Astrocyte (in vitro differentiated cells and primary cell): Measurements from ENCODE around the gene RNF123. TPM values are rescaled to one million over a fixed set of nuclear protein-coding genes. Genes with fewer than 3 reads are reported as not detected.

Source experiments
- DNase-seq: peaks from one replicate; pipeline ENCODE4 v3.0.0-alpha.2; 2010; ENCODE audit warnings: low read depth
- FAIRE-seq: peaks from 2 replicates; lab custom pipeline; 2011; peaks lifted over from hg19 to GRCh38; lab: Jason Lieb, UNC
- H2AFZ ChIP-seq: 2 replicates; pipeline ENCODE4 v1.6.0; 2012; ENCODE audit warnings: low read depth, low read length, inconsistent platforms
- H3K27ac ChIP-seq: 2 replicates; pipeline ENCODE4 v1.5.1; 2011; ENCODE audit warnings: low read depth, low read length, inconsistent platforms
- H3K27me3 ChIP-seq: 2 replicates; pipeline ENCODE4 v1.6.0; 2011; ENCODE audit warnings: low read length, inconsistent platforms; ENCODE audit not compliant: insufficient read depth
- H3K36me3 ChIP-seq: 2 replicates; pipeline ENCODE4 v1.5.1; 2011; ENCODE audit warnings: low read length, inconsistent platforms; ENCODE audit not compliant: insufficient read depth
- H3K4me1 ChIP-seq: 2 replicates; pipeline ENCODE4 v1.5.1; 2011; ENCODE audit warnings: low read length, inconsistent platforms; ENCODE audit not compliant: insufficient read depth
- H3K4me2 ChIP-seq: 2 replicates; pipeline ENCODE4 v1.6.0; 2012; ENCODE audit warnings: low read length, inconsistent platforms
- H3K4me3 ChIP-seq: 2 replicates; pipeline ENCODE4 v1.5.1; 2011; ENCODE audit warnings: low read depth, mild to moderate bottlenecking, low read length, inconsistent platforms; ENCODE audit not compliant: insufficient read depth
- H3K79me2 ChIP-seq: 2 replicates; pipeline ENCODE4 v1.6.0; 2012; ENCODE audit warnings: mild to moderate bottlenecking, low read length, inconsistent platforms; ENCODE audit not compliant: insufficient read depth
- H3K9ac ChIP-seq: 2 replicates; pipeline ENCODE4 v1.6.0; 2012; ENCODE audit warnings: mild to moderate bottlenecking, low read length, inconsistent platforms
- H3K9me3 ChIP-seq: 2 replicates; pipeline ENCODE4 v1.5.1; 2012; ENCODE audit warnings: low read depth, mild to moderate bottlenecking, low read length, inconsistent platforms; ENCODE audit not compliant: insufficient read depth
- H4K20me1 ChIP-seq: 2 replicates; pipeline ENCODE4 v1.6.0; 2012; ENCODE audit warnings: low read length, inconsistent platforms; ENCODE audit not compliant: insufficient read depth
- H3K27ac Mint-ChIP-seq: one replicate; pipeline ENCODE4 v1.8.0; 2021; ENCODE audit warnings: mild to moderate bottlenecking, mixed read lengths; ENCODE audit not compliant: unreplicated experiment
- H3K27me3 Mint-ChIP-seq: one replicate; pipeline ENCODE4 v1.8.0; 2021; ENCODE audit warnings: low read depth, mixed read lengths; ENCODE audit not compliant: unreplicated experiment
- H3K36me3 Mint-ChIP-seq: one replicate; pipeline ENCODE4 v1.8.0; 2021; ENCODE audit warnings: low read depth, mixed read lengths; ENCODE audit not compliant: unreplicated experiment
- H3K4me1 Mint-ChIP-seq: one replicate; pipeline ENCODE4 v1.8.0; 2021; ENCODE audit warnings: low read depth, mixed read lengths; ENCODE audit not compliant: unreplicated experiment
- H3K4me3 Mint-ChIP-seq: one replicate; pipeline ENCODE4 v1.8.0; 2021; ENCODE audit warnings: mild to moderate bottlenecking, moderate library complexity, mixed read lengths; ENCODE audit not compliant: unreplicated experiment
- H3K9me3 Mint-ChIP-seq: one replicate; pipeline ENCODE4 v1.8.0; 2021; ENCODE audit warnings: mild to moderate bottlenecking, mixed read lengths; ENCODE audit not compliant: unreplicated experiment
- CTCF ChIP-seq: IDR thresholded peaks from 2 replicates; pipeline ENCODE4 v1.5.1; 2011; ENCODE audit warnings: low read depth, mild to moderate bottlenecking, inconsistent platforms, low read length, moderate library complexity; ENCODE audit not compliant: insufficient read depth
- EZH2 ChIP-seq: IDR thresholded peaks from 2 replicates; pipeline ENCODE4 v1.6.1; 2012; ENCODE audit warnings: mild to moderate bottlenecking, low read length, inconsistent platforms; ENCODE audit not compliant: insufficient read depth
- total RNA-seq: library from RNA; stranded (reverse); gene quantifications from 2 replicates; pipeline ENCODE4 v1.2.1, GENCODE V29; 2021

RNF123 gene
- total RNA-seq, 1 donor from 2014 or later = 40.9 TPM

- H3K27me3 ChIP-seq = no peaks in the 10 kb centered on the region
- no peaks in the 10 kb centered on the region for H3K36me3 ChIP-seq
- peaks cover 8% of the 10 kb centered on the region for H3K27me3 Mint-ChIP-seq
- H2AFZ ChIP-seq = no peak overlapping the region
- FAIRE-seq (no peak), DNase-seq (no peak)
- H3K4me1 Mint-ChIP-seq = peaks cover 8% of the 10 kb centered on the region
- no peak overlapping the region for H3K4me3 ChIP-seq
- no peaks in the 10 kb centered on the region for H3K79me2 ChIP-seq
- no peak overlapping the region for H3K4me2 ChIP-seq
- TF ChIP-seq CTCF (no peak), EZH2 (no peak)
- H3K9ac ChIP-seq = no peak overlapping the region
- H3K9me3 Mint-ChIP-seq = no peaks in the 10 kb centered on the region
- no peak overlapping the region for H3K27ac Mint-ChIP-seq
- peaks cover 7% of the 10 kb centered on the region for H3K4me1 ChIP-seq
- no peak overlapping the region for H3K27ac ChIP-seq
- H3K36me3 Mint-ChIP-seq = peaks cover 2% of the 10 kb centered on the region
- H3K4me3 Mint-ChIP-seq = no peak overlapping the region
- H4K20me1 ChIP-seq = no peaks in the 10 kb centered on the region
- no peaks in the 10 kb centered on the region for H3K9me3 ChIP-seq
These were observed 47.2 kb upstream of the RNF123 start for GRCh38 chr3:49641921-49642707.

DNA sequence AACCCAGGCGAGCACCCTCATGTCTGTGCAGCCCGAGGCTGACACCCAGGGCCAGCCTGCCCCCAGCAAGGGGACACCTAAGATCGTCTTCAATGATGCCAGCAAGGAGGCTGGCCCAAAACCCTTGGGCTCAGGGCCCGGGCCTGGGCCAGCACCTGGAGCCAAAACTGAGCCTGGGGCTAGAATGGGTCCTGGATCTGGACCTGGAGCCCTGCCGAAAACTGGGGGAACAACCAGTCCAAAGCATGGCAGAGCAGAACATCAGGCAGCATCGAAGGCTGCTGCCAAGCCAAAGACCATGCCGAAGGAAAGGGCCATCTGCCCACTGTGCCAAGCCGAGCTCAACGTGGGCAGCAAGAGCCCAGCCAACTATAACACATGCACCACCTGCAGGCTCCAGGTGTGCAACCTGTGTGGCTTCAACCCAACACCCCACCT is 46.6 kb upstream of the RNF123 start:
- Histone ChIP-seq H2AFZ (no peak overlapping the region), H3K79me2 (no peaks in the 10 kb centered on the region), H3K27me3 (no peaks in the 10 kb centered on the region), H3K4me2 (no peak overlapping the region), H3K4me1 (peaks cover 7% of the 10 kb centered on the region), H3K4me3 (no peak overlapping the region), H3K9ac (no peak overlapping the region), H3K36me3 (no peaks in the 10 kb centered on the region), H3K9me3 (no peaks in the 10 kb centered on the region), H3K27ac (no peak overlapping the region), H4K20me1 (no peaks in the 10 kb centered on the region)
- Mint-ChIP-seq H3K9me3 (no peaks in the 10 kb centered on the region), H3K27me3 (peaks cover 8% of the 10 kb centered on the region), H3K36me3 (peaks cover 2% of the 10 kb centered on the region), H3K27ac (no peak overlapping the region), H3K4me3 (no peak overlapping the region), H3K4me1 (peaks cover 9% of the 10 kb centered on the region)
- no peak for FAIRE-seq
- DNase-seq = no peak
- no peak for TF ChIP-seq EZH2
- no peak for TF ChIP-seq CTCF

DNA sequence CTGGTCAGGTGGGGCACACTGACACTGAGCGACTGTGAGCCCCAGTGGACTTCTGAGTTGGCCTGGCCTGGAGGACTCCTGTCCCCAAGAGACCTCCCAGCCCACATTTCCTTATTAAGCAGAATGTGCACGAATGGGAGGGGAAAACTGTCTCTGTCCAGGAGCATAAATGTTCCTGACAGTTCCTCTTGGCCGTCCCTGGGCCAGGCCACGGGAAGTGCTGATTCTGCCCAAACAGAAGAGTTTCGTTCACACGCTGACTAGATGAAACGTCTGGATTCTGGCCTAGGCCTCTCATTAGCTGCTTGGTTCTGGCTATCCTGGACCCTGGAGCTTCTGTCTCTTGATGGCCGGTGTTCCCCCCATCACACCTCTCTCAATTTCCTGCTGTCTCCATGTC is 44.7 kb upstream of the RNF123 start:
- Mint-ChIP-seq H3K27ac (no peak overlapping the region), H3K4me1 (peaks cover 11% of the 10 kb centered on the region), H3K27me3 (peaks cover 8% of the 10 kb centered on the region), H3K4me3 (no peak overlapping the region), H3K9me3 (no peaks in the 10 kb centered on the region), H3K36me3 (peaks cover 2% of the 10 kb centered on the region)
- Histone ChIP-seq H2AFZ (no peak overlapping the region), H3K4me2 (no peak overlapping the region), H3K27ac (no peak overlapping the region), H3K9me3 (no peaks in the 10 kb centered on the region), H3K79me2 (no peaks in the 10 kb centered on the region), H3K4me3 (no peak overlapping the region), H3K9ac (no peak overlapping the region), H3K27me3 (no peaks in the 10 kb centered on the region), H3K4me1 (no peaks in the 10 kb centered on the region), H3K36me3 (no peaks in the 10 kb centered on the region), H4K20me1 (no peaks in the 10 kb centered on the region)
- FAIRE-seq (no peak), DNase-seq (no peak)
- no peak for TF ChIP-seq CTCF
- no peak for TF ChIP-seq EZH2
